H9 (cell line): Measurements from ENCODE around the gene HES3. TPM values are rescaled to one million over a fixed set of nuclear protein-coding genes. Genes with fewer than 3 reads are reported as not detected.

Source experiments
- DNase-seq: peaks from one replicate; pipeline ENCODE4 v3.0.0-alpha.2; 2017
- H2AFZ ChIP-seq: one replicate; pipeline ENCODE4 v1.6.1; 2013; ENCODE audit warnings: mild to moderate bottlenecking, low read length, control low read depth, moderate library complexity
- H2AK5ac ChIP-seq: 2 replicates; pipeline ENCODE4 v1.6.1; 2013; ENCODE audit warnings: low read length, control low read depth, mixed read lengths; ENCODE audit not compliant: insufficient read length
- H2BK120ac ChIP-seq: one replicate; pipeline ENCODE4 v1.6.1; 2013; ENCODE audit warnings: low read depth, mild to moderate bottlenecking, low read length, control low read depth, inconsistent platforms; ENCODE audit not compliant: poor library complexity, severe bottlenecking
- H2BK12ac ChIP-seq: 2 replicates; pipeline ENCODE4 v1.6.1; 2013; ENCODE audit warnings: low read length, control low read depth, mixed read lengths, low read depth; ENCODE audit not compliant: insufficient read length
- H2BK15ac ChIP-seq: 2 replicates; pipeline ENCODE4 v1.6.1; 2013; ENCODE audit warnings: low read depth, low read length, control low read depth
- H2BK20ac ChIP-seq: one replicate; pipeline ENCODE4 v1.6.1; 2013; ENCODE audit warnings: low read depth, mild to moderate bottlenecking, low read length, control low read depth, inconsistent platforms; ENCODE audit not compliant: poor library complexity, severe bottlenecking
- H2BK5ac ChIP-seq: 2 replicates; pipeline ENCODE4 v1.6.1; 2013; ENCODE audit warnings: low read length, control low read depth, mixed read lengths; ENCODE audit not compliant: insufficient read length
- H3K14ac ChIP-seq: 2 replicates; pipeline ENCODE4 v1.6.1; 2013; ENCODE audit warnings: low read length, control low read depth; ENCODE audit not compliant: insufficient read depth
- H3K18ac ChIP-seq: 2 replicates; pipeline ENCODE4 v1.6.1; 2013; ENCODE audit warnings: low read depth, mild to moderate bottlenecking, mixed read lengths, low read length, control low read depth; ENCODE audit not compliant: insufficient read length
- H3K23ac ChIP-seq: 2 replicates; pipeline ENCODE4 v1.6.1; 2013; ENCODE audit warnings: low read length, control low read depth, mixed read lengths, low read depth; ENCODE audit not compliant: insufficient read length
- H3K23me2 ChIP-seq: 2 replicates; pipeline ENCODE4 v1.6.1; 2013; ENCODE audit warnings: low read depth, mild to moderate bottlenecking, mixed read lengths, low read length, control low read depth; ENCODE audit not compliant: insufficient read length, poor library complexity, severe bottlenecking
- H3K27ac ChIP-seq: 2 replicates; pipeline ENCODE4 v1.5.1; 2013; ENCODE audit warnings: low read length, control low read depth, mixed read lengths, low read depth; ENCODE audit not compliant: insufficient read length
- H3K27me3 ChIP-seq: 2 replicates; pipeline ENCODE4 v1.6.1; 2013; ENCODE audit warnings: low read length, control low read depth, inconsistent platforms; ENCODE audit not compliant: insufficient read depth
- H3K4ac ChIP-seq: 2 replicates; pipeline ENCODE4 v1.6.1; 2013; ENCODE audit warnings: low read depth, mild to moderate bottlenecking, control low read depth, inconsistent platforms, low read length, moderate library complexity
- H3K4me1 ChIP-seq: 2 replicates; pipeline ENCODE4 v1.6.1; 2013; ENCODE audit warnings: low read length, control low read depth, inconsistent platforms; ENCODE audit not compliant: insufficient read depth
- H3K4me2 ChIP-seq: 2 replicates; pipeline ENCODE4 v1.6.1; 2013; ENCODE audit warnings: low read length, control low read depth, mixed read lengths; ENCODE audit not compliant: insufficient read length, insufficient read depth
- H3K56ac ChIP-seq: 2 replicates; pipeline ENCODE4 v1.6.1; 2013; ENCODE audit warnings: low read depth, mild to moderate bottlenecking, mixed read lengths, low read length, control low read depth; ENCODE audit not compliant: insufficient read length
- H3K79me1 ChIP-seq: 2 replicates; pipeline ENCODE4 v1.6.1; 2013; ENCODE audit warnings: low read depth, mild to moderate bottlenecking, moderate library complexity, low read length, control low read depth, inconsistent platforms; ENCODE audit not compliant: insufficient read depth, poor library complexity, severe bottlenecking
- H3K79me2 ChIP-seq: 2 replicates; pipeline ENCODE4 v1.6.1; 2013; ENCODE audit warnings: low read length, control low read depth, inconsistent platforms; ENCODE audit not compliant: insufficient read depth
- H3K9ac ChIP-seq: 2 replicates; pipeline ENCODE4 v1.6.1; 2013; ENCODE audit warnings: low read length, control low read depth, mixed read lengths; ENCODE audit not compliant: insufficient read length; ENCODE audit errors: extremely low read depth
- H3K9me3 ChIP-seq: one replicate; pipeline ENCODE4 v1.6.1; 2013; ENCODE audit warnings: low read depth, low read length, inconsistent platforms; ENCODE audit not compliant: control insufficient read depth
- H3T11ph ChIP-seq: one replicate; pipeline ENCODE4 v1.6.1; 2013; ENCODE audit warnings: mild to moderate bottlenecking, low read length, control low read depth, inconsistent platforms
- H4K20me1 ChIP-seq: one replicate; pipeline ENCODE4 v1.6.1; 2013; ENCODE audit not compliant: control insufficient read depth, insufficient read length, insufficient read depth
- H4K5ac ChIP-seq: 2 replicates; pipeline ENCODE4 v1.6.1; 2013; ENCODE audit warnings: low read depth, mild to moderate bottlenecking, mixed read lengths, low read length, control low read depth; ENCODE audit not compliant: insufficient read length
- H4K8ac ChIP-seq: replicated peaks from 2 replicates; pipeline ENCODE4 v1.6.1; 2013; ENCODE audit warnings: low read length, control low read depth, mixed read lengths, low read depth; ENCODE audit not compliant: insufficient read length
- H4K91ac ChIP-seq: 2 replicates; pipeline ENCODE4 v1.6.1; 2013; ENCODE audit warnings: low read depth, mild to moderate bottlenecking, moderate library complexity, mixed read lengths, low read length, control low read depth; ENCODE audit not compliant: insufficient read length
- H3K27ac Mint-ChIP-seq, 3 experiments: 2 replicates in 2 of 3; 3 replicates in 1 of 3; pipeline ENCODE4 v1.8.0; 2020 to 2021; ENCODE audit warnings: mixed read lengths in 3 of 3, mild to moderate bottlenecking in 1 of 3, moderate library complexity in 1 of 3
- H3K27me3 Mint-ChIP-seq: 2 replicates; pipeline ENCODE4 v1.8.0; 2021; ENCODE audit warnings: low read depth, mild to moderate bottlenecking, moderate library complexity, mixed read lengths
- H3K36me3 Mint-ChIP-seq, 3 experiments: 2 replicates in 2 of 3; 3 replicates in 1 of 3; pipeline ENCODE4 v1.8.0; 2020 to 2021; ENCODE audit warnings: low read depth in 3 of 3, mixed read lengths in 3 of 3; ENCODE audit not compliant: insufficient read depth in 1 of 3
- H3K4me1 Mint-ChIP-seq, 2 experiments: 2 replicates each; pipeline ENCODE4 v1.8.0; 2020; ENCODE audit warnings: mixed read lengths in 2 of 2
- H3K4me3 Mint-ChIP-seq, 2 experiments: 2 replicates in 1 of 2; 3 replicates in 1 of 2; pipeline ENCODE4 v1.8.0; 2020 to 2021; ENCODE audit warnings: mild to moderate bottlenecking in 2 of 2, mixed read lengths in 2 of 2, moderate library complexity in 1 of 2
- H3K9me3 Mint-ChIP-seq, 2 experiments: 2 replicates in 1 of 2; 3 replicates in 1 of 2; pipeline ENCODE4 v1.8.0; 2020; ENCODE audit warnings: mild to moderate bottlenecking in 2 of 2, mixed read lengths in 2 of 2, moderate library complexity in 1 of 2
- WGBS: extraction: QIAGEN DNeasy Blood & Tissue Kit; methylation state at CpG from one replicate; pipeline ENCODE4 v1.1.7; 2013; ENCODE audit warnings: missing lambda C conversion rate, low lambda C conversion rate, mixed read lengths; ENCODE audit not compliant: insufficient read length; ENCODE audit errors: extremely low coverage; 5-methylcytosine and 5-hydroxymethylcytosine counted together
- total RNA-seq: library from RNA; stranded (reverse); gene quantifications from 2 replicates; pipeline ENCODE4 v1.2.1, GENCODE V29; 2021
- TF ChIP-seq, protein P1 (sequence below): fragments of 200-600 bp; sonication (generic); conservative IDR thresholded peaks from 3 replicates; pipeline ENCODE4 v1.8.0; 2021; ENCODE audit warnings: antibody characterized with exemption, mild to moderate bottlenecking

The HES3 gene
- total RNA-seq, 1 experiment from 2014 or later = 89.9 TPM

- Histone ChIP-seq H3K9me3 (no peaks in the 10 kb centered on the region), H2BK20ac (no peak overlapping the region), H2AK5ac (no peak overlapping the region), H3K79me1 (no peaks in the 10 kb centered on the region), H3K14ac (no peak overlapping the region), H4K5ac (no peak overlapping the region), H3K4me2 (no peak overlapping the region), H2AFZ (no peak overlapping the region), H3K4ac (no peak overlapping the region), H3K23me2 (peaks cover 12% of the 10 kb centered on the region), H2BK12ac (no peak overlapping the region), H4K91ac (no peak overlapping the region), H2BK120ac (no peak overlapping the region), H2BK15ac (no peak overlapping the region), H3K9ac (no peak overlapping the region), H3T11ph (no peak overlapping the region), H3K23ac (no peak overlapping the region), H3K27ac (no peak overlapping the region), H3K27me3 (no peaks in the 10 kb centered on the region; the same call in 1 of the 2 replicates), H3K4me1 (no peaks in the 10 kb centered on the region), H3K56ac (no peak overlapping the region), H4K20me1 (no peaks in the 10 kb centered on the region), H3K18ac (no peak overlapping the region), H2BK5ac (no peak overlapping the region), H4K8ac (no peak overlapping the region), H3K79me2 (no peaks in the 10 kb centered on the region)
- H3K4me1 Mint-ChIP-seq = peaks cover 5 to 24% of the 10 kb centered on the region in 2 experiments
- H3K9me3 Mint-ChIP-seq = no peaks in the 10 kb centered on the region
- H3K36me3 Mint-ChIP-seq = peaks cover 0 to 6% (median 2%) of the 10 kb centered on the region in 3 experiments; a peak in 1 of 7 replicates
- H3K27ac Mint-ChIP-seq = no peak overlapping the region
- TF ChIP-seq, protein P1, sequence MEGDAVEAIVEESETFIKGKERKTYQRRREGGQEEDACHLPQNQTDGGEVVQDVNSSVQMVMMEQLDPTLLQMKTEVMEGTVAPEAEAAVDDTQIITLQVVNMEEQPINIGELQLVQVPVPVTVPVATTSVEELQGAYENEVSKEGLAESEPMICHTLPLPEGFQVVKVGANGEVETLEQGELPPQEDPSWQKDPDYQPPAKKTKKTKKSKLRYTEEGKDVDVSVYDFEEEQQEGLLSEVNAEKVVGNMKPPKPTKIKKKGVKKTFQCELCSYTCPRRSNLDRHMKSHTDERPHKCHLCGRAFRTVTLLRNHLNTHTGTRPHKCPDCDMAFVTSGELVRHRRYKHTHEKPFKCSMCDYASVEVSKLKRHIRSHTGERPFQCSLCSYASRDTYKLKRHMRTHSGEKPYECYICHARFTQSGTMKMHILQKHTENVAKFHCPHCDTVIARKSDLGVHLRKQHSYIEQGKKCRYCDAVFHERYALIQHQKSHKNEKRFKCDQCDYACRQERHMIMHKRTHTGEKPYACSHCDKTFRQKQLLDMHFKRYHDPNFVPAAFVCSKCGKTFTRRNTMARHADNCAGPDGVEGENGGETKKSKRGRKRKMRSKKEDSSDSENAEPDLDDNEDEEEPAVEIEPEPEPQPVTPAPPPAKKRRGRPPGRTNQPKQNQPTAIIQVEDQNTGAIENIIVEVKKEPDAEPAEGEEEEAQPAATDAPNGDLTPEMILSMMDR = no peak
- H3K4me3 Mint-ChIP-seq = no peak overlapping the region
- no CpG with 5 or more reads among the region's 29 CpGs for WGBS
- no peak for DNase-seq
- H3K27me3 Mint-ChIP-seq = peaks cover 46% of the 10 kb centered on the region
These were observed 33.2 kb upstream of the HES3 start for GRCh38 chr1:6210591-6211355.
